DMS53 treated with DMSO at 0.1 percent for 48 hours (cell line): Measurements from ENCODE around the gene PCDHGA4.
A peak's percentile ranks its signal among the peaks of the same experiment; 100 is the strongest.
"Not testable (repeated sequence)": the region's sequence is repeated elsewhere in the genome, so short reads cannot be mapped to it uniquely, and the experiment has no call there.

Experiments
- DNase-seq: peaks from one replicate; lab custom pipeline; 2025; ENCODE audit not compliant: unreplicated experiment; lab: John Stamatoyannopoulos, UW

The PCDHGA4 gene

GRCh38 chr5:141346017-141346416 is 8.8 kb upstream of the PCDHGA4 start:
- DNase-seq = not testable (repeated sequence)

GRCh38 chr5:141349917-141350619 is 4.8 kb upstream of the PCDHGA4 start, which contains the start of gene PCDHGB1:
TSS of gene PCDHGB1 (plus strand) at chr5:141350099. CDS start at chr5:141350261, 162 bp downstream.
- DNase-seq = peak; percentile 85

- DNase-seq = no peak
Observed at GRCh38 chr5:141351591-141351990, 3.2 kb upstream of the PCDHGA4 start.

GRCh38 chr5:141355641-141356040 is 820 bp downstream of the PCDHGA4 start:
- DNase-seq = no peak

- DNase-seq = no peak
Observed at GRCh38 chr5:141356133-141356532, 1.3 kb downstream of the PCDHGA4 start.

- DNase-seq = no peak
Observed at GRCh38 chr5:141356950-141357349, 2.1 kb downstream of the PCDHGA4 start.

GRCh38 chr5:141359790-141360426 is 5.1 kb downstream of the PCDHGA4 start, which contains the start of gene PCDHGB2:
TSS of gene PCDHGB2 (plus strand) at chr5:141359994. CDS start at chr5:141360136, 142 bp downstream.
- DNase-seq = no peak

GRCh38 chr5:141360685-141361084 is 5.9 kb downstream of the PCDHGA4 start:
- no peak for DNase-seq

- DNase-seq = no peak
Observed at GRCh38 chr5:141362719-141363118, 7.9 kb downstream of the PCDHGA4 start.

- DNase-seq = no peak
Observed at GRCh38 chr5:141363952-141364660, 9.3 kb downstream of the PCDHGA4 start, which contains the start of gene PCDHGA5. TSS of gene PCDHGA5 (plus strand) at chr5:141364162. CDS start at chr5:141364331, 169 bp downstream.

GRCh38 chr5:141366016-141366896 is 11.4 kb downstream of the PCDHGA4 start:
- DNase-seq = no peak

- DNase-seq = peak; percentile 10
Observed at GRCh38 chr5:141369994-141370848, 15.4 kb downstream of the PCDHGA4 start, which contains the start of gene PCDHGB3. TSS of gene PCDHGB3 (plus strand) at chr5:141370242. CDS start at chr5:141370395, 153 bp downstream.

GRCh38 chr5:141371572-141372475 is 17.0 kb downstream of the PCDHGA4 start:
- no peak for DNase-seq

GRCh38 chr5:141373673-141374317 is 19.0 kb downstream of the PCDHGA4 start, which contains the start of gene PCDHGA6:
TSS of gene PCDHGA6 (plus strand) at chr5:141373891. CDS start at chr5:141374084, 193 bp downstream.
- peak; percentile 12 for DNase-seq

- DNase-seq = no peak
Observed at GRCh38 chr5:141374627-141375026, 19.8 kb downstream of the PCDHGA4 start.

GRCh38 chr5:141375444-141376155 is 20.8 kb downstream of the PCDHGA4 start:
- not testable (repeated sequence) for DNase-seq
